Measurements from ENCODE around the gene SEC31B.

DNA sequence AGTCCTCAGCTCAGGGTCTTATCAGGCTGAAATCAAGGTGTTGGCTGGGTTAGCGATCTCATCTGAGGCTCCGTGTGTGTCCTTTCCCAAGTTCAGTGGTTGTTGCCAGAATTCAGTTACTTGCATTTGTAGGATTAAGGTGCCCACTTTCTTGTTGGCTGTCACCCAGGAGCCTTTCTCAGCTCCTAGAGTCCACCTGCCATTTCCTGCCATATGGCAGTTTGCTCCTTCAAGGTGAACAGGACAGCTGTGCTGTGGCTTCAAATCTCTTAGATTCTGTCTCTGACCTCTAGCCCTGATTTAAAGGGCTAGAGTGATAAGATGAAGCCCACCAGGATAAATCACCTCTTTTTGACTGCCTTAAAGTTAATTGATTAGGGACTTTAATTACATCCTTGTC, 15.1 kb upstream of the SEC31B start:
- no peak for TF ChIP-seq CTCF (IDR thresholded peaks at IDR 0.05; ENCODE audit: insufficient read depth, low read length, poor library complexity, severe bottlenecking)
- TF ChIP-seq EZH2phosphoT487 (conservative IDR thresholded peaks at IDR 0.05; ENCODE audit: low read length) = no peak
